ENCODE data around the gene HCRTR1. TPM values are rescaled to one million over a fixed set of nuclear protein-coding genes. Genes with fewer than 3 reads are reported as not detected.

Gene HCRTR1
- total RNA-seq, 4 donors from 2014 or later = not detected

DNA sequence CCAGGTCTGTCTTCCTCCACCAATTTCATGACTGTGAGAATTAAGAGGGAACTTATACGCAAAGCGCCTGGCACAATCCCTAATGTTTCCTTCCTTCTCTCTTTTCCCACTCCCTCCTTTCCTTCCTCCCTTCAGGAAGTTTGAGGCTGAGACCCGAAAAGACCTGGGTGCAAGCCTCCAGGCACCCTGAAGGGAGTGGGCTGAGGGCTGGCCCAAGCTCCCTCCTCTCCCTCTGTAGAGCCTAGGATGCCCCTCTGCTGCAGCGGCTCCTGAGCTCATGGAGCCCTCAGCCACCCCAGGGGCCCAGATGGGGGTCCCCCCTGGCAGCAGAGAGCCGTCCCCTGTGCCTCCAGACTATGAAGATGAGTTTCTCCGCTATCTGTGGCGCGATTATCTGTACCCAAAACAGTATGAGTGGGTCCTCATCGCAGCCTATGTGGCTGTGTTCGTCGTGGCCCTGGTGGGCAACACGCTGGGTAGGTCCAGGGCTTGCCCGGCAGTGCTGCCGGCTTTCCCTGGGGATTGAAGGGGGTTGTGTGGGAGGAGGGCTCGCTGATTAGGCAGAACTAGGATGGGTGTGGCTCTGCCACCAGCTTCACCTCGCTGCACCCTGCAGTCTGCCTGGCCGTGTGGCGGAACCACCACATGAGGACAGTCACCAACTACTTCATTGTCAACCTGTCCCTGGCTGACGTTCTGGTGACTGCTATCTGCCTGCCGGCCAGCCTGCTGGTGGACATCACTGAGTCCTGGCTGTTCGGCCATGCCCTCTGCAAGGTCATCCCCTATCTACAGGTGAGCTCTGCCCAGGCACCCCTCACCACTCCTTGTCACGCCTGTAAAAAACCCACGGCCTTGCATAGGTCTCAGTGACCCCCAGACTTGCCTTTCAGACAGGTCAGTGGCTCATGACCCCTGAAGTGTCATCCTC, 1.7 kb downstream of the HCRTR1 start:
- H3K27ac ChIP-seq = no peak overlapping the region
- H3K9me3 ChIP-seq = no peaks in the 10 kb centered on the region
- 79% methylated on average over 18 of the region's 23 CpGs for WGBS
- H3K27me3 ChIP-seq = peaks cover 33% of the 10 kb centered on the region
- no peak overlapping the region for H3K4me3 ChIP-seq
- peak in 1 of 2 donors; percentile 68 for DNase-seq (ENCODE audit: low spot score in 2 of 2)
- H3K36me3 ChIP-seq = no peaks in the 10 kb centered on the region
- TF ChIP-seq, protein P1, sequence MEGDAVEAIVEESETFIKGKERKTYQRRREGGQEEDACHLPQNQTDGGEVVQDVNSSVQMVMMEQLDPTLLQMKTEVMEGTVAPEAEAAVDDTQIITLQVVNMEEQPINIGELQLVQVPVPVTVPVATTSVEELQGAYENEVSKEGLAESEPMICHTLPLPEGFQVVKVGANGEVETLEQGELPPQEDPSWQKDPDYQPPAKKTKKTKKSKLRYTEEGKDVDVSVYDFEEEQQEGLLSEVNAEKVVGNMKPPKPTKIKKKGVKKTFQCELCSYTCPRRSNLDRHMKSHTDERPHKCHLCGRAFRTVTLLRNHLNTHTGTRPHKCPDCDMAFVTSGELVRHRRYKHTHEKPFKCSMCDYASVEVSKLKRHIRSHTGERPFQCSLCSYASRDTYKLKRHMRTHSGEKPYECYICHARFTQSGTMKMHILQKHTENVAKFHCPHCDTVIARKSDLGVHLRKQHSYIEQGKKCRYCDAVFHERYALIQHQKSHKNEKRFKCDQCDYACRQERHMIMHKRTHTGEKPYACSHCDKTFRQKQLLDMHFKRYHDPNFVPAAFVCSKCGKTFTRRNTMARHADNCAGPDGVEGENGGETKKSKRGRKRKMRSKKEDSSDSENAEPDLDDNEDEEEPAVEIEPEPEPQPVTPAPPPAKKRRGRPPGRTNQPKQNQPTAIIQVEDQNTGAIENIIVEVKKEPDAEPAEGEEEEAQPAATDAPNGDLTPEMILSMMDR (IDR thresholded peaks at IDR 0.05) = peak in 1 of 2 donors; percentile 2
- no peak for TF ChIP-seq POLR2A (IDR thresholded peaks at IDR 0.05)
- H3K4me1 ChIP-seq = peaks cover 13% of the 10 kb centered on the region

DNA sequence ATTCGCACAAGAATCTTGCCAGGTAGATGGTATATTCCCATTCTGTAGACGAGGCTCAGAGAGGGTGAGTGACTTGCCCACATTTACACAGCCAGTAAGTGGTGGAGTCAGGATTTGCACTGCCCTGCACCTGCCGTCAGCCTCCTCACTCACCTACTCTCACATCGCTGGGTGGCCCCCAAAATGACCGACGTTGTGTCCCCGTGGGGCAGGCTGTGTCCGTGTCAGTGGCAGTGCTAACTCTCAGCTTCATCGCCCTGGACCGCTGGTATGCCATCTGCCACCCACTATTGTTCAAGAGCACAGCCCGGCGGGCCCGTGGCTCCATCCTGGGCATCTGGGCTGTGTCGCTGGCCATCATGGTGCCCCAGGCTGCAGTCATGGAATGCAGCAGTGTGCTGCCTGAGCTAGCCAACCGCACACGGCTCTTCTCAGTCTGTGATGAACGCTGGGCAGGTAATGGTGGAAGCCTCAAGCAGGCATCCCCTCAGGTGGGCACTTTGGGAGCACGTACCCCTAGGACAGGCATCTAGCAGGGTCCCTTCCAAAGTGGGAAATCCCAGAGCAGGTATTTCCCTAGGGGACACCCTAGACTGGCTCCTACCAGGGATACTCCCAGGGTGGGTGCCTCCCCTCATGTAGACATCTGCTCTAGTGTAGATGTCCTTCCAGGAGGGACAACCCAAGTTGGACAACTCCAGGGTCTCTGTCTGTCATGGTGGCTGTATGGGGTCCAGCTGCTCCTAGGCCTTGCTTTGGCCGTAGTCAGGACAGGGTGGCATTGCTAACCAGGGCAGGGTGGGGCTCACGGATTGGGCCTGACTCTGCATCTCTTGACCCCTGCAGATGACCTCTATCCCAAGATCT, 3.4 kb downstream of the HCRTR1 start:
- no peaks in the 10 kb centered on the region for H3K9me3 ChIP-seq
- TF ChIP-seq, protein P1 (IDR thresholded peaks at IDR 0.05) = no peak
- H3K27ac ChIP-seq = no peak overlapping the region
- WGBS = 93% methylated on average over 18 of the region's 20 CpGs
- H3K36me3 ChIP-seq = no peaks in the 10 kb centered on the region
- no peak overlapping the region for H3K4me3 ChIP-seq
- DNase-seq (ENCODE audit: low spot score in 2 of 2) = peak in 1 of 2 donors; percentile 63
- H3K4me1 ChIP-seq = peaks cover 13% of the 10 kb centered on the region
- peaks cover 33% of the 10 kb centered on the region for H3K27me3 ChIP-seq

DNA sequence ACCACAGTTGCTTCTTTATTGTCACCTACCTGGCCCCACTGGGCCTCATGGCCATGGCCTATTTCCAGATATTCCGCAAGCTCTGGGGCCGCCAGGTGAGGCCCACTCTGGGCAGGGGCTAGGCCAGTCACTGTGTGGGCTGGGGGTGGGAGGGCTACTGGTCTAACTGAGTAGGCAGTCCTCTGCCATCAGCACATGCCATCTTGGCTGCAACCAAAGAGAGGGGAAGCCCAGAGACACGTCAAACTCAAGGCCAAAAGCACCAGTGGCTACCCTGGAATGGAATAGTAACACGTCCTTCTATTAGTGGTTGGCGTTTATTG, 4.0 kb downstream of the HCRTR1 start:
- Histone ChIP-seq H3K27me3 (peaks cover 29% of the 10 kb centered on the region), H3K27ac (no peak overlapping the region), H3K9me3 (no peaks in the 10 kb centered on the region), H3K4me3 (no peak overlapping the region), H3K4me1 (peaks cover 15% of the 10 kb centered on the region), H3K36me3 (no peaks in the 10 kb centered on the region)
- TF ChIP-seq POLR2AphosphoS5 (IDR thresholded peaks at IDR 0.05) = no peak
- TF ChIP-seq, protein P1 (IDR thresholded peaks at IDR 0.05) = no peak
- no peak for TF ChIP-seq EP300 (IDR thresholded peaks at IDR 0.05)
- no peak for TF ChIP-seq POLR2A (IDR thresholded peaks at IDR 0.05)
- WGBS = 84% methylated on average over 2 of the region's 5 CpGs
- peak in 1 of 2 donors; percentile 67 for DNase-seq (ENCODE audit: low spot score in 2 of 2)

DNA sequence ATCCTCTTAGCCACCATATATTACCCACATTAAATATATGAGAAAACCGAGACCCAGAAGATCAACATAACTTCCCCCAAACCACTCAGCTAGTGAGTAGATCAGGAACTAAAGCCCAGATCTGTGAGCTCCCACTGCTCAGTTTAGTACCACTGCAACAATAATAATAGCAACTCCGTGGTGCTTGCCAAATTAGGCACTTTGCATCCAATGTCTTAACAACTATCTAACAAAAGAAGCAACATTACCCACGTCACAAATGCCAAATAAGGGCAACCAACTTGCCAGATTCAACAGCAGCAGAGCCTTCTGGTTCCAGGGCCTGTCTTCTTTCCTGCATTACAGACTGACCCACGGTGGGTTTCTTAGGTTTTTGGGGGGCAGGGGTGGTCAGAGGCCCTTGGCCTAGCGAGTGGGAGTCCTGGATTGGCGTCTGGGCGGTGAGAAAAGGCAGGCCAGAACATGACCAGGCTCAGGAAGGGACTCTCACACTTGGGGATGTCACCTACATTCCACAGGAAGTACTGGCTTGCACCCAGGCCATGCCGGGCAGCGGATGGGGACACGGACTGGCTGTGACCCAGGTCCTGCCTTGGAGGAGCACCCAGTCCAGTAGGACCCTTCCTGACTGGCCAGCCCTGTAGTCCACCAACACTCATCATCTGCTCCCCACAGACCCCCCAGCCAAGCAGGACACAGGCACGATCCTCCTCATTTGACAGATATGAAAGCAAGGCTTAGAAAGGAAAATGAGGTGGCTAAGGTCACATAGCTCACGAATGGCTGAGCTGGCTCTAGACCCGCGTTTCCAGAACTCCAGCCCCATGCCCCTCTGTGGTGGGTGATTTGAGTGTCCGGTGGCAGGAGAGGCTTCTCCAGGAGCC, 4.6 kb downstream of the HCRTR1 start:
- TF ChIP-seq, protein P1 (IDR thresholded peaks at IDR 0.05) = no peak
- TF ChIP-seq POLR2AphosphoS5 (IDR thresholded peaks at IDR 0.05) = no peak
- TF ChIP-seq EP300 (IDR thresholded peaks at IDR 0.05) = no peak
- TF ChIP-seq POLR2A (IDR thresholded peaks at IDR 0.05) = no peak
- Histone ChIP-seq H3K27me3 (peaks cover 23% of the 10 kb centered on the region), H3K27ac (no peak overlapping the region), H3K9me3 (no peaks in the 10 kb centered on the region), H3K4me3 (no peak overlapping the region), H3K36me3 (no peaks in the 10 kb centered on the region), H3K4me1 (peaks cover 22% of the 10 kb centered on the region)
- peak in 1 of 2 donors; percentile 68 for DNase-seq (ENCODE audit: low spot score in 2 of 2)
- WGBS = 82% methylated on average over 13 of the region's 15 CpGs
